ENCODE results near the gene PRKAR2A.
"Not testable (repeated sequence)": the region's sequence is repeated elsewhere in the genome, so short reads cannot be mapped to it uniquely, and the experiment has no call there.

PRKAR2A gene

DNA sequence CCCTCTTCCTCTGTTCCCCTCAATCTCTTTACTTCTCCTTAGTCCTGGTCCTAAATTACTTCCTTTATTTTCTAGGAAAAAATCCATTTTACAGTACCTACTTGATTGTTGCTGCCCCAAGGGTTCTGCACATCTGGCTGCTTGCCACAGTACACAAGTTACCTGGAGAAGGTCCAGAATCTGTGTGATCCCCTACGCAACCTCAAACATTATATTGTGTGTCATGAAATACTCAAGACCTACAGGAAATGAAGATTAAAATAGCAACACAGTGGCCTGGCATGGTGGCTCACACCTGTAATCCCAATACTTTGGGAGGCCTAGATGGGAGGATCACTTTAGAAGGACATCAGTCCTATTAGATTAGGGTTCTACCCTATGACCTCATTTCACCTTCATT lies 48.7 kb downstream of the PRKAR2A start:
- Histone ChIP-seq H3K36me3 (ENCODE audit: insufficient read depth, low read depth, low read length) (no peaks in the 10 kb centered on the region), H3K4me3 (ENCODE audit: low read length) (no peak overlapping the region), H3K27me3 (ENCODE audit: insufficient read depth, low read length) (no peaks in the 10 kb centered on the region), H3K4me1 (ENCODE audit: insufficient read depth, low read length) (no peaks in the 10 kb centered on the region), H3K9me3 (ENCODE audit: insufficient read depth, low read depth, low read length) (no peaks in the 10 kb centered on the region), H3K27ac (ENCODE audit: low read length) (no peak overlapping the region), H3K9ac (ENCODE audit: low read depth, low read length) (no peak overlapping the region)

DNA sequence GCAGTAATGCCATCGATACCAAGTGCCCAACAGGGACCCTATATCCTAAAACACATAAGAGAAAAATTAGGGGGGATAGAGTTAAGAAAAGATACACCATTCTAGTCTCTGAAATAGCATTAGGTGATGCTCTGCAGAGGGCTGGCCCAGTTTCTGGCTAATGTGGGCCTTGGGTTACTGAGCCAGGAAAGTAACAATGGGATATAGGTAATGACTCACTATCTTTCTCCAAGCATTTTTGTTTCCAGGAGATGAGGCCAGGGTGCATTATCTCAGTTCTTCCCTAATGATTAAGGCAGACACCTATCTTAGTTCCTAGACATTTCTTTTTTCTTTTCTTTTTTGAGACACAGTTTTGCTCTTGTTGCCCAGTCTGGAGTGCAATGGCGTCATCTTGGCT lies 50.0 kb downstream of the PRKAR2A start:
- H3K36me3 ChIP-seq (ENCODE audit: insufficient read depth, low read depth, low read length): no peaks in the 10 kb centered on the region
- H3K4me3 ChIP-seq (ENCODE audit: low read length): no peak overlapping the region
- H3K27ac ChIP-seq (ENCODE audit: low read length): no peak overlapping the region
- H3K9ac ChIP-seq (ENCODE audit: low read depth, low read length): no peak overlapping the region
- no peaks in the 10 kb centered on the region for H3K9me3 ChIP-seq (ENCODE audit: insufficient read depth, low read depth, low read length)
- no peaks in the 10 kb centered on the region for H3K27me3 ChIP-seq (ENCODE audit: insufficient read depth, low read length)
- H3K4me1 ChIP-seq (ENCODE audit: insufficient read depth, low read length): no peaks in the 10 kb centered on the region

DNA sequence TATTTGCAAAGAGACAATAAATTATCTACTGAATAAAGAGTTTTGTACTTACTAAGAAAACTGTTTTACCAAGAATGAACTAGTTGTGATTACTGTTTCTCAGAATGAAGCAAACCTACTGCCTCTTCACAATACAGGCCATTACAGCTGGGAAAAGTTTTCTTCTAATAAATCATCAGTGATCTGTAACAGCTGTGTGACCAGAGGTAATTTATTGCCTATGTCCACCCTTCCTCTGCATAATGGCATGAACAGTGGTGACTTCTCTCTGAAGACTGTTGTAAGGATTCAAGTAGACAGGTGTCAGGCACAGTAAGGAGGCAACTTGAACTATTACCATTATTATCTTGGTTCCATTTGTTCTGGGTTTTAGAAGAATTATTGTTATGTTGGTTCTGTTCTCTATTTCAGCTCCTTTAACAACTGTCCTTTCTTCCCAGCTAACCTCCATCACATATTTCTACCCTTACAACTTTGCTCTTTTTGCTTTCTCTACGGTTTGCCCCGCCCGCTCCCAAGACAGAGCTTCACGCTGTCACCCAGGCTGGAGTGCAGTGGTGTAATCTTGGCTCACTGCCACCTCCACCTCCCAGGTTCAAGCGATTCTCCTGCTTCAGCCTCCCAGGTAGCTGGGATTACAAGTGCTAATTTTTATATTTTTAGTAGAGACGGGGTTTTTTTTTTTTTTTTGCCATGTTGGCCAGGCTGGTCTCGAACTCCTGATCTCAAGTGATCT lies 51.5 kb downstream of the PRKAR2A start:
- no peaks in the 10 kb centered on the region for H3K27me3 ChIP-seq (ENCODE audit: insufficient read depth, low read length)
- no peak overlapping the region for H3K9ac ChIP-seq (ENCODE audit: low read depth, low read length)
- H3K4me1 ChIP-seq (ENCODE audit: insufficient read depth, low read length): no peaks in the 10 kb centered on the region
- no peaks in the 10 kb centered on the region for H3K9me3 ChIP-seq (ENCODE audit: insufficient read depth, low read depth, low read length)
- H3K4me3 ChIP-seq (ENCODE audit: low read length): no peak overlapping the region
- no peak overlapping the region for H3K27ac ChIP-seq (ENCODE audit: low read length)
- H3K36me3 ChIP-seq (ENCODE audit: insufficient read depth, low read depth, low read length): no peaks in the 10 kb centered on the region

DNA sequence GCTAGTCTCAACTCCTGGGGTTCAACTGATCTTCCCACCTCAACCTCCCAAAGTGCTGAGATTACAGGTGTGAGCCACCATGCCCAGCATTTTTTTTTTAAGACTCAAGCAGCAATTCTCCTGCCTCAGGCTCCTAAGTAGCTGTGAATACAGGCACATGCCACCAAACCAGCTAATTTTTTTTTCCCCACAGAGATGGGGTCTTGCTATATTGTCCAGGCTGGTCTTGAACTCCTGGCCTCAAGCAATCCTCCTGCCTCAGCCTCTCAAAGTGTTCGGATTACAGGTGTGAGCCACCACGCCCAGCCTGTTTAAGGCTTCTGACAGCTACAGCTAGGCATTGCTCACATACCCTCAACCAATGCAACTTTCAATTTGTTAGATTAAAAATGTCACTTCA lies 54.2 kb downstream of the PRKAR2A start:
- H3K36me3 ChIP-seq (ENCODE audit: insufficient read depth, low read depth, low read length); H3K9me3 ChIP-seq (ENCODE audit: insufficient read depth, low read depth, low read length); H3K9ac ChIP-seq (ENCODE audit: low read depth, low read length); H3K27ac ChIP-seq (ENCODE audit: low read length); H3K4me1 ChIP-seq (ENCODE audit: insufficient read depth, low read length); H3K27me3 ChIP-seq (ENCODE audit: insufficient read depth, low read length); H3K4me3 ChIP-seq (ENCODE audit: low read length): not testable (repeated sequence)

DNA sequence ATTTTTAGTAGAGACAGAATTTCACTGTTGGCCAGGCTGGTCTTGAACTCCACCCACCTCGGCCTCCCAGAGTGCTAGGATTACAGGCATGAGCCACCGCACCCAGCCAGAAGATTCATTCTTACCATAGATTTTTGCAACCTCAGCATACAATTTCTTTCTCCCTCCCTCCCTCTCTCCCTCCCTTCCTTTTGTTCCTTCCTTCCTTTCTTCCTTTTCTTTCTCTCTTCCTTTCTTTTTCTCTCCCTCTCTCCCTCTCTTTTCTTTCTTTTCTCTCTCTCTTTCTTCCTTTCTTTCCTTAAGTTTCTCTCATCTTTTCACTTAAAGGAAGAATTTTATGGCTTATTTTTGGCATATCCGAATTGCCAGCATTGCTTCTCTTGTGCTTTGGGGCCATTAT lies 58.0 kb downstream of the PRKAR2A start:
- H3K36me3 ChIP-seq (ENCODE audit: insufficient read depth, low read depth, low read length): no peaks in the 10 kb centered on the region
- no peaks in the 10 kb centered on the region for H3K27me3 ChIP-seq (ENCODE audit: insufficient read depth, low read length)
- no peak overlapping the region for H3K27ac ChIP-seq (ENCODE audit: low read length)
- H3K4me1 ChIP-seq (ENCODE audit: insufficient read depth, low read length): no peaks in the 10 kb centered on the region
- H3K4me3 ChIP-seq (ENCODE audit: low read length): no peak overlapping the region
- H3K9ac ChIP-seq (ENCODE audit: low read depth, low read length): no peak overlapping the region
- no peaks in the 10 kb centered on the region for H3K9me3 ChIP-seq (ENCODE audit: insufficient read depth, low read depth, low read length)

DNA sequence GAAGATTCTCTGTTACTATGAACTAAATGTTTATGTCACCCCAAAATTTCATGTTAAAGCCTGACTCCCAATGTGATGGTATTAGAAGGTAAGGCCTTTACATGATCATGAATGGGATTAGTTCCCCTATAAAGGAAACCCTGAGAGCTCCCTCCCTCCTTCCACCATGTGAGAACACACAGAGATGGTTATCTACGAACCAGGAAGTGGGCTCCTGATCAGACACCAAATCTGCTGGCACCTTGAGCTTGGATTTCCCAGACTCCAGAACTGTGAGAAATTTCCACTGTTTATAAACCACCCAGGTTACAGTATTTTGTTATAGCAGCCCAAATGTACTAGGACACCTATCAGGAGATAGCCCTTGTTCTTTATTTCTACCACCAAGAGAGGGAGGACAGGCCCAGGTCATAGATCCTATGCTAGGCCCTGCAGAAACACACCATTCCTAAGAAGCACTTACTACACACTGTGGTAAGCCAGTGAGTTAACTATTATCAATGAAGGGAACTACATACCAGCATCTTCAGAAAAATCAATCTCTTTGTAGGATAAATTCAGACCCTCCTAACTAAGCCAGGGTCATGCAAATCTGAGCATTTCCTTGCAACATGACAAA lies 59.0 kb downstream of the PRKAR2A start:
- Histone ChIP-seq H3K27me3 (ENCODE audit: insufficient read depth, low read length) (no peaks in the 10 kb centered on the region), H3K27ac (ENCODE audit: low read length) (no peak overlapping the region)

DNA sequence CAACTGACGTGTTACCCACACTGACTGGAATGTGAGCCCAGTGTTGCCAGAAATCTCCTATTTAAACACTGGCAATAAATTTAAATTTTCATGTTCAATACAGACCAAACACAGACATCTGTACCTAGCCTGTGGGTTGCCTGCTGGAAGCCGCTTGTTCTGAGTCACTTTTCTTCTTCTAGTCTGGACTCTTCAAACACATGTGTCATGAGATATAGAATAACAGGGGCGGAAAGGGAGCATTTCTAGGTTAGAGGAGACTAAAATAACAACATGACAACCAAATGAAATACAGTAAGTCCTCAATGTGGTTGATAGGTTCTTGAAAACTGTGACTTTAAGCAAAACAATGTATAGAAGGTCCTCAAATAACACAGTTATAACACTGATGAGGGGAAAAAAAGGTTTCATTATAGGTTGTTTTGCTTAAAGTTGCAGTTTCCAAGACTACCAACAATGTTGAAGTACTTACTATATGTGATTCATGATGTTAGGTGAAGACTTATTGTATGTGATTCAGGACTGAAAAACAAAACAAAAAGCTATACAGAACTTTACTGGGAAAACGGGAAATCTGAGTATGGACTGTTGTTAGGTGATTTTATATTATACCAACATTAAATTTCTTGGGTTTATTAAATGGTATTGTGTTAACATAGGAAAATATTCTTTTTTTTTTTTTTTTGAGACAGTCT lies 63.1 kb downstream of the PRKAR2A start:
- Histone ChIP-seq H3K27ac (ENCODE audit: low read length) (no peak overlapping the region), H3K36me3 (ENCODE audit: insufficient read depth, low read depth, low read length) (no peaks in the 10 kb centered on the region), H3K4me1 (ENCODE audit: insufficient read depth, low read length) (no peaks in the 10 kb centered on the region), H3K9me3 (ENCODE audit: insufficient read depth, low read depth, low read length) (no peaks in the 10 kb centered on the region), H3K4me3 (ENCODE audit: low read length) (no peak overlapping the region), H3K27me3 (ENCODE audit: insufficient read depth, low read length) (no peaks in the 10 kb centered on the region), H3K9ac (ENCODE audit: low read depth, low read length) (no peak overlapping the region)

More for the DNA sequence above, 59.0 kb downstream of the PRKAR2A start:
- H3K4me1 ChIP-seq (ENCODE audit: insufficient read depth, low read length): no peaks in the 10 kb centered on the region
- no peak overlapping the region for H3K4me3 ChIP-seq (ENCODE audit: low read length)
- no peak overlapping the region for H3K9ac ChIP-seq (ENCODE audit: low read depth, low read length)
- no peaks in the 10 kb centered on the region for H3K36me3 ChIP-seq (ENCODE audit: insufficient read depth, low read depth, low read length)
- H3K9me3 ChIP-seq (ENCODE audit: insufficient read depth, low read depth, low read length): no peaks in the 10 kb centered on the region

DNA sequence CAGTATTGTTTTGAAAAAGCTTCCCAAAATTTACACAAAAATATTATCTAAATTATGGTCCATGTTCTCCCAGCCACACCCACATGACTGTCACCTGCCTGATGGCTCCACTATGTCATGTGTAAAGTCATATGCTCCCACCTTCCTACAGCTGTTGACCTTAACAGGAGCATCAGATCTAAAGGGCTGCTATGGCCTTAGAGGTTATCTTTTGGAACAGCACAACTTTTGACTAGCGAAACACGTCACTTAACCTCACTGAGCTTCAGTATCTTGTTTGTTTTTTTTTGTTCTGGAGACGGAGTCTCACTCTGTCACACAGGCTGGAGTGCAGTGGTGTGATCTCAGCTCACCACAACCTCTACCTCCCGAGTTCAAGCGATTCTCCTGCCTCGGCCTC lies 64.4 kb downstream of the PRKAR2A start:
- H3K27me3 ChIP-seq (ENCODE audit: insufficient read depth, low read length): no peaks in the 10 kb centered on the region

DNA sequence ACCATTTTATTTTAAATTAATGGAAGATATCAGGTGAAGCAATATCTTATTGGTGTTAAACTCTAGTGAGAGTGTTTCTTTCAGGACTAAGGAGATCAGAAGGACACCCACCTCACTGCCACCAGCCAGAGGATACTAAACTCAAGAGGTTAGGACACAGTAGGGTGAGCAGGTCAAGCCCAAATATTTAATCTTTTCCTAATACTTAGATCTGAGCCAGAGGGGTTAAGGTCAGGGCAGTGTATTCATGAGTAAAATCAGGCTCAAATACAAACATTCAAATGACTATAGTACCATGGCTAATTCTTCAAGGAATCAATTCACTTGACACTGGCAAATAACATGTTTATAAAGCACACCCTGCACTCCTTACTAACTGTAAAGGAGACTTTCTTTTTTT lies 65.6 kb downstream of the PRKAR2A start:
- Histone ChIP-seq H3K27ac (ENCODE audit: low read length) (no peak overlapping the region), H3K9ac (ENCODE audit: low read depth, low read length) (no peak overlapping the region), H3K36me3 (ENCODE audit: insufficient read depth, low read depth, low read length) (no peaks in the 10 kb centered on the region)

More for the DNA sequence above, 64.4 kb downstream of the PRKAR2A start:
- Histone ChIP-seq H3K4me3 (ENCODE audit: low read length) (no peak overlapping the region), H3K9me3 (ENCODE audit: insufficient read depth, low read depth, low read length) (no peaks in the 10 kb centered on the region), H3K9ac (ENCODE audit: low read depth, low read length) (no peak overlapping the region), H3K27ac (ENCODE audit: low read length) (no peak overlapping the region), H3K4me1 (ENCODE audit: insufficient read depth, low read length) (no peaks in the 10 kb centered on the region), H3K36me3 (ENCODE audit: insufficient read depth, low read depth, low read length) (no peaks in the 10 kb centered on the region)

DNA sequence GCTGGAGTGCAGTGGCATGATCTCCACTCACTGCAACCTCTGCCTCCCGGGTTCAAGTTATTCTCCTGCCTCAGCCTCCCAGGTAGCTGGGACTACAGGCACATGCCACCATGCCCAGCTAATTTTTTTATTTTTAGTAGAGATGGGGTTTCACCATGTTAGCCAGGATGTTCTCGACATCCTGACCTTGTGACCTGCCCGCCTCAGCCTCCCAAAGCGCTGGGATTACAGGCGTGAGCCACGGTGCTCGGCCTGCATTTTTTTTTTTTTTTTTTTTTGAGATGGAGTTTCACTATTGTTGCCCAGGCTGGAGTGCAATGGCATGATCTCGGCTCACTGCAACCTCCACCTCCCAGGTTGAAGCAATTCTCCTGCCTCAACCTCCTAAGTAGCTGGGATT lies 69.1 kb downstream of the PRKAR2A start:
- H3K36me3 ChIP-seq (ENCODE audit: insufficient read depth, low read depth, low read length); H3K27me3 ChIP-seq (ENCODE audit: insufficient read depth, low read length); H3K9me3 ChIP-seq (ENCODE audit: insufficient read depth, low read depth, low read length); H3K4me1 ChIP-seq (ENCODE audit: insufficient read depth, low read length); H3K4me3 ChIP-seq (ENCODE audit: low read length); H3K9ac ChIP-seq (ENCODE audit: low read depth, low read length); H3K27ac ChIP-seq (ENCODE audit: low read length): not testable (repeated sequence)

More for the DNA sequence above, 65.6 kb downstream of the PRKAR2A start:
- no peaks in the 10 kb centered on the region for H3K9me3 ChIP-seq (ENCODE audit: insufficient read depth, low read depth, low read length)
- H3K4me1 ChIP-seq (ENCODE audit: insufficient read depth, low read length): no peaks in the 10 kb centered on the region
- H3K27me3 ChIP-seq (ENCODE audit: insufficient read depth, low read length): no peaks in the 10 kb centered on the region
- H3K4me3 ChIP-seq (ENCODE audit: low read length): no peak overlapping the region

DNA sequence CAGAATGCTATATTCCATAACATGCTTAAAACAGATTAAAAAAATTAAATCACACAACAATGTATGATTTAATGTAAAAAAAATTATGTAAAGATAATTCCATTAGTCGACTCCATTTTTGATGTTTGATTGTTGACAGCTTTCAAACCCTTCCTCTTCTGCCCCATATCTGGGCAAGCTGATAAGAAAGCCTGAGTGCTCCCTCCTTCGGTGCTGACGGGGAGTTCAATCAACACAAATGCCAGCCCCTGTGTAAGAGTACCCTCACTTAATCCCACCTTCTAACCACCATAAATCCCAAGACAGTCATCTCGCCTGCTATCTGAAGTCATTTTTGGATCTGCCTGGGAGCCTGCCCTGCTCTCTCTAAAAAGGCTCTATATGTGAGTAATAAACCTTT lies 70.8 kb downstream of the PRKAR2A start:
- Histone ChIP-seq H3K9me3 (ENCODE audit: insufficient read depth, low read depth, low read length) (no peaks in the 10 kb centered on the region), H3K27ac (ENCODE audit: low read length) (no peak overlapping the region), H3K4me3 (ENCODE audit: low read length) (no peak overlapping the region), H3K4me1 (ENCODE audit: insufficient read depth, low read length) (no peaks in the 10 kb centered on the region), H3K9ac (ENCODE audit: low read depth, low read length) (no peak overlapping the region), H3K36me3 (ENCODE audit: insufficient read depth, low read depth, low read length) (no peaks in the 10 kb centered on the region), H3K27me3 (ENCODE audit: insufficient read depth, low read length) (no peaks in the 10 kb centered on the region)

DNA sequence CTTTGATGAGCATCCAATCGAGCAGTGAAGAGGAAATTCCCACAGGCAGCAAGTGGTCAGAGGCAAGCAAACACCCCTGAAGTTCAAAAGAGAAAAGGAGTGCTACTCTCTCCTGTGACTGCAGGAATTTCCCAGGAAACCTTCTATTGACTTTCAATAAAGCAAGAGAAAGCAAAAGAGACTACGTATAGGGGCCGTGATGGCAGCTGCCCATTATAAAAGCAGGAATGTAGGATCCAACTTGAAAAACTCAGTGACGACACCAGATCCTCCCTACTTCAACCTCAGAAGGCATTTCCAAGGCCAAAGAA lies 77.5 kb downstream of the PRKAR2A start:
- Histone ChIP-seq H3K4me1 (ENCODE audit: insufficient read depth, low read length) (no peaks in the 10 kb centered on the region), H3K9me3 (ENCODE audit: insufficient read depth, low read depth, low read length) (no peaks in the 10 kb centered on the region), H3K27ac (ENCODE audit: low read length) (no peak overlapping the region), H3K9ac (ENCODE audit: low read depth, low read length) (no peak overlapping the region), H3K36me3 (ENCODE audit: insufficient read depth, low read depth, low read length) (no peaks in the 10 kb centered on the region), H3K4me3 (ENCODE audit: low read length) (no peak overlapping the region), H3K27me3 (ENCODE audit: insufficient read depth, low read length) (no peaks in the 10 kb centered on the region)
